OCI-LY7 (cell line): ENCODE results near the gene RHEBL1. TPM values are rescaled to one million over a fixed set of nuclear protein-coding genes. Genes with fewer than 3 reads are reported as not detected.

Experiments
- BruUV-seq: library from RNA; stranded (reverse); fragments of 400-500 nt; replicated peaks from 2 replicates; lab custom pipeline; 2021; lab: Mats Ljungman, UMichigan
- CTCF ChIA-PET: fragments of 300-600 bp; sonication (Branson Sonifier 250); formaldehyde crosslinking; loops from one replicate; lab custom pipeline; 2022; ENCODE audit warnings: antibody characterized with exemption; ENCODE audit not compliant: unreplicated experiment; lab: Charles Lee
- POLR2A ChIA-PET: fragments of 300-600 bp; sonication (Branson Sonifier 250); formaldehyde crosslinking; loops from one replicate; lab custom pipeline; 2022; ENCODE audit warnings: antibody characterized with exemption; lab: Charles Lee
- DNase-seq: peaks from one replicate; pipeline ENCODE4 v3.0.0-alpha.2; 2015; ENCODE audit warnings: low spot score
- H2AFZ ChIP-seq: fragments of 200-600 bp; sonication (generic), shearing (Covaris generic); 2 replicates; pipeline ENCODE4 v1.6.1; 2014; ENCODE audit warnings: mild to moderate bottlenecking, antibody characterized with exemption, low read length, moderate library complexity
- H3K27ac ChIP-seq: fragments of 200-600 bp; sonication (generic); 2 replicates; pipeline ENCODE4 v1.5.1; 2014; ENCODE audit warnings: mixed run types, low read depth, mild to moderate bottlenecking, moderate library complexity, low read length, inconsistent platforms; ENCODE audit not compliant: poor library complexity, severe bottlenecking
- H3K36me3 ChIP-seq: fragments of 200-600 bp; sonication (generic); 2 replicates; pipeline ENCODE4 v1.6.1; 2014; ENCODE audit warnings: mild to moderate bottlenecking, antibody characterized with exemption, low read length, moderate library complexity, mixed read lengths; ENCODE audit not compliant: insufficient read depth
- H3K4me1 ChIP-seq: fragments of 200-600 bp; sonication (generic); 2 replicates; pipeline ENCODE4 v1.5.1; 2014; ENCODE audit warnings: mild to moderate bottlenecking, low read length; ENCODE audit not compliant: insufficient read depth, poor library complexity, severe bottlenecking
- H3K4me2 ChIP-seq: fragments of 200-600 bp; sonication (generic); 2 replicates; pipeline ENCODE4 v1.6.1; 2014; ENCODE audit warnings: mild to moderate bottlenecking, low read length
- H3K4me3 ChIP-seq: fragments of 200-600 bp; sonication (generic); 2 replicates; pipeline ENCODE4 v1.5.1; 2014; ENCODE audit warnings: mild to moderate bottlenecking, low read depth, low read length; ENCODE audit not compliant: poor library complexity, severe bottlenecking
- H3K79me2 ChIP-seq: fragments of 200-600 bp; sonication (generic); 2 replicates; pipeline ENCODE4 v1.6.1; 2016; ENCODE audit warnings: low read depth, mild to moderate bottlenecking, low read length, moderate library complexity, mixed read lengths; ENCODE audit not compliant: insufficient read depth
- H3K9me2 ChIP-seq: fragments of 200-600 bp; sonication (generic); 2 replicates; pipeline ENCODE4 v1.6.1; 2016; ENCODE audit warnings: mild to moderate bottlenecking, low read length, mixed read lengths; ENCODE audit not compliant: insufficient read depth
- H3K9me3 ChIP-seq: fragments of 200-600 bp; sonication (generic); 2 replicates; pipeline ENCODE4 v1.6.1; 2014; ENCODE audit warnings: mild to moderate bottlenecking, mixed run types, low read length, mixed read lengths
- H4K20me1 ChIP-seq: fragments of 200-600 bp; sonication (generic); 2 replicates; pipeline ENCODE4 v1.6.1; 2014; ENCODE audit warnings: mild to moderate bottlenecking, antibody characterized with exemption, low read length, moderate library complexity, mixed read lengths; ENCODE audit not compliant: insufficient read depth
- CTCF ChIP-seq: fragments of 200-600 bp; sonication (generic); conservative IDR thresholded peaks from 2 replicates; pipeline ENCODE4 v1.5.1; 2014; ENCODE audit warnings: mild to moderate bottlenecking, antibody characterized with exemption, low read length, moderate library complexity, mixed read lengths
- EZH2phosphoT487 ChIP-seq: fragments of 200-600 bp; sonication (generic); IDR thresholded peaks from 2 replicates; pipeline ENCODE4 v1.6.1; 2018; ENCODE audit warnings: low read depth, borderline replicate concordance, mild to moderate bottlenecking, mixed run types, antibody characterized with exemption, low read length, moderate library complexity, mixed read lengths
- intact Hi-C: fragments of 100-400 bp; cut with micrococcal nuclease; formaldehyde crosslinking; loops from one replicate; pipeline ENCODE4 v1.10.0; 2022; ENCODE audit not compliant: unreplicated experiment
- total RNA-seq, 2 experiments: library from RNA; depleted of rRNA in 1 of 2; stranded (reverse); fragments of >200 nt in 1 of 2; shearing (Covaris generic) in 1 of 2; gene quantifications; 2 replicates each; pipeline ENCODE4 v1.2.3, GENCODE V29; 2014 to 2022

Gene RHEBL1
- total RNA-seq, 2 experiments from 2014 or later = 3.4 to 3.7 TPM

GRCh38 chr12:49033611-49034285, 36.0 kb downstream of the RHEBL1 start:
- no peaks in the 10 kb centered on the region for H3K79me2 ChIP-seq
- no peak overlapping the region for H2AFZ ChIP-seq
- H3K4me3 ChIP-seq = no peak overlapping the region
- DNase-seq = no peak
- intact Hi-C loops = no loop called here
- POLR2A ChIA-PET = interaction anchor here (0.5 kb wide), 1 partner anchor 75 kb away, joined by 4 read pairs; no protein-coding TSS in a partner anchor
- CTCF ChIA-PET = no interaction called here
- no peaks in the 10 kb centered on the region for H3K9me3 ChIP-seq
- no peaks in the 10 kb centered on the region for H4K20me1 ChIP-seq
- H3K36me3 ChIP-seq = peaks cover 97% of the 10 kb centered on the region
- no peak overlapping the region for H3K4me2 ChIP-seq
- TF ChIP-seq EZH2phosphoT487 (no peak), CTCF (no peak)
- no peaks in the 10 kb centered on the region for H3K4me1 ChIP-seq
- no peaks in the 10 kb centered on the region for H3K9me2 ChIP-seq
- H3K27ac ChIP-seq = no peak overlapping the region
- BruUV-seq = TSS peak; percentile 22

GRCh38 chr12:49032679-49033447, 36.9 kb downstream of the RHEBL1 start:
- CTCF ChIA-PET = no interaction called here

More at GRCh38 chr12:49032679-49033447, 36.9 kb downstream of the RHEBL1 start:
- BruUV-seq = no TSS peak
- Histone ChIP-seq H3K4me2 (no peak overlapping the region), H3K4me1 (no peaks in the 10 kb centered on the region), H3K9me2 (no peaks in the 10 kb centered on the region), H3K79me2 (no peaks in the 10 kb centered on the region), H3K9me3 (no peaks in the 10 kb centered on the region), H4K20me1 (no peaks in the 10 kb centered on the region), H3K4me3 (no peak overlapping the region), H2AFZ (no peak overlapping the region), H3K36me3 (peaks cover 97% of the 10 kb centered on the region), H3K27ac (no peak overlapping the region)
- no peak for TF ChIP-seq EZH2phosphoT487
- TF ChIP-seq CTCF = no peak
- intact Hi-C loops = no loop called here
- POLR2A ChIA-PET = interaction anchor here (0.5 kb wide), 1 partner anchor 74 kb away, joined by 4 read pairs; no protein-coding TSS in a partner anchor
- no peak for DNase-seq
